ENCODE results near the gene ZNF774. TPM values are rescaled to one million over a fixed set of nuclear protein-coding genes. Genes with fewer than 3 reads are reported as not detected.

ZNF774 gene
- total and polyA plus RNA-seq, 2 of the 8 experiments (the other 6 are each of a cell fraction or from before 2014, with no cell fraction given) = 0.82 to 2.6 TPM

DNA sequence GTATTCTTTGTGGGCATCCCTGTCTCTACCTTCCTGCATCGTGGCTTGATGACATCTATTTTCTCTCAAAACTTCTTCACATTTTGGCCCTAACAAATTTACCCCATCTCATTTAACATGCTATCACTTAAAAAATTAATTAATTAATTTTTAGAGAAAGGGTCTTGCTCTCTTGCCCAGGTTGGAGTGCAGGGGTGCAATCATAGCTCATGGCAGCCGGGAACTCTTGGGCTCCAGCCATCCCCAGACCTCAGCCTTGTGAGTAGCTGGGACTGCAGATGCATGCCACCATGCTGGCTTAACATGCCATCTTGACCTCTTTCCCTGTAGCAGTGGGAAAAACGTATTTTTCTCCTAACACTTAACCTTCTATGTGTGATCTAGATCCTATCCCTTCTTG, 56.6 kb downstream of the ZNF774 start:
- Histone ChIP-seq H2BK120ac (replicated peaks; ENCODE audit: low read depth, low read length) (no peak overlapping the region), H3K4ac (replicated peaks; ENCODE audit: insufficient read length, low read depth, low read length) (no peak overlapping the region), H2AFZ (ENCODE audit: low read length) (no peak overlapping the region), H3K9ac (replicated peaks in 1 of 4; ENCODE audit: extremely low read depth in 1 of 4, low read depth in 3 of 4, low read length in 3 of 4) (no peak overlapping the region), H3K23ac (ENCODE audit: insufficient read length) (no peak overlapping the region), H3K27ac (ENCODE audit: low read depth, low read length) (no peak overlapping the region), H3K18ac (ENCODE audit: extremely low read depth, low read length) (no peak overlapping the region), H4K91ac (replicated peaks; ENCODE audit: insufficient read length, low read length) (no peak overlapping the region), H3K4me1 (replicated peaks in 1 of 4; ENCODE audit: control insufficient read depth in 3 of 4, insufficient read depth in 4 of 4, low read length in 3 of 4) (peaks cover 12 to 28% (median 17%) of the 10 kb centered on the region in 4 experiments), H3K4me2 (ENCODE audit: insufficient read depth in 1 of 2, low read depth in 2 of 2, low read length in 2 of 2) (no peak overlapping the region), H3K23me2 (ENCODE audit: low read depth, low read length) (no peaks in the 10 kb centered on the region), H2BK20ac (ENCODE audit: low read length) (no peak overlapping the region), H2BK5ac (ENCODE audit: low read depth, low read length) (no peak overlapping the region), H3K79me1 (ENCODE audit: low read depth, low read length) (no peaks in the 10 kb centered on the region), H3K4me3 (ENCODE audit: extremely low read depth in 1 of 4, insufficient read depth in 2 of 4, low read depth in 3 of 4, low read length in 4 of 4) (no peak overlapping the region), H3K14ac (ENCODE audit: insufficient read length) (no peak overlapping the region), H2BK15ac (ENCODE audit: low read length) (no peak overlapping the region), H3K79me2 (ENCODE audit: control insufficient read depth in 1 of 2, insufficient read depth in 2 of 2, low read length in 2 of 2) (peaks cover 5 to 74% of the 10 kb centered on the region in 2 experiments), H3K56ac (replicated peaks; ENCODE audit: insufficient read length, low read depth, low read length) (no peak overlapping the region), H4K20me1 (replicated peaks in 1 of 2; ENCODE audit: control insufficient read depth in 1 of 2, insufficient read depth in 2 of 2, low read length in 2 of 2) (no peaks in the 10 kb centered on the region), H4K8ac (ENCODE audit: extremely low read depth, insufficient read depth, low read length) (no peak overlapping the region), H2AK5ac (ENCODE audit: low read depth, low read length) (peak overlapping the region; percentile 78; the same call in 1 of the 2 replicates), H4K5ac (ENCODE audit: insufficient read length, low read depth, low read length) (no peak overlapping the region), H2BK12ac (ENCODE audit: low read depth, low read length) (no peak overlapping the region), H3K36me3 (ENCODE audit: control insufficient read depth in 2 of 4, insufficient read depth in 4 of 4, low read length in 3 of 4) (no peaks in the 10 kb centered on the region), H3K9me3 (ENCODE audit: insufficient read depth in 2 of 2, low read depth in 1 of 2, low read length in 1 of 2) (peaks cover 0 to 2% of the 10 kb centered on the region in 2 experiments; a peak in 1 of 4 replicates), H3K27me3 (replicated peaks in 1 of 4; ENCODE audit: control insufficient read depth in 3 of 4, extremely low read depth in 1 of 4, insufficient read depth in 3 of 4, low read length in 3 of 4) (no peaks in the 10 kb centered on the region)
- ChIA-PET POLR2A (ENCODE audit: partially characterized antibody) (interaction anchor here (0.5 kb wide), 1 partner anchor 56 kb away, joined by 3 read pairs; no protein-coding TSS in a partner anchor), CTCF (ENCODE audit: partially characterized antibody) (interaction anchor here (0.9 to 1.3 kb wide), 2 partner anchors 35 to 89 kb away, joined by 3 read pairs; no protein-coding TSS in a partner anchor)
- TF ChIP-seq GTF2F1 (IDR thresholded peaks at IDR 0.05; ENCODE audit: borderline replicate concordance, low read depth, low read length) = no peak
- no peak for TF ChIP-seq SRF (IDR thresholded peaks at IDR 0.05; ENCODE audit: low read depth, low read length)
- TF ChIP-seq POLR2A (IDR thresholded peaks at IDR 0.05; ENCODE audit: control extremely low read depth in 1 of 2, low read depth in 2 of 2, low read length in 2 of 2) = no peak
- no peak for TF ChIP-seq CTBP2 (IDR thresholded peaks at IDR 0.05; ENCODE audit: borderline replicate concordance, insufficient read depth, insufficient read length, low read length)
- no peak for TF ChIP-seq RXRA (IDR thresholded peaks at IDR 0.05; ENCODE audit: insufficient read depth, low read depth, low read length)
- TF ChIP-seq RNF2 (IDR thresholded peaks at IDR 0.05; ENCODE audit: borderline replicate concordance, low read depth, low read length, missing control alignments, poor library complexity, severe bottlenecking) = no peak
- no peak for TF ChIP-seq EP300 (IDR thresholded peaks at IDR 0.05; ENCODE audit: borderline replicate concordance in 1 of 2, low read depth in 2 of 2, low read length in 2 of 2)
- TF ChIP-seq SIN3A (conservative IDR thresholded peaks at IDR 0.05 in 1 of 2, IDR thresholded peaks at IDR 0.05 in 1 of 2; ENCODE audit: low read depth in 1 of 2, low read length in 2 of 2) = no peak
- 84% methylated on average over 3 of the region's 3 CpGs; no CpG with 5 or more reads in 1 of the 2 experiments for WGBS, 2 experiments (ENCODE audit: extremely low coverage in 1 of 2, insufficient coverage in 1 of 2, insufficient read length in 1 of 2, insufficient replicate concordance in 2 of 2, low coverage in 1 of 2, low lambda C conversion rate in 2 of 2, missing lambda C conversion rate in 1 of 2)
- no peak for FAIRE-seq
- no peak for DNase-seq (ENCODE audit: low read depth in 1 of 2, low spot score in 2 of 2)

Data from H1 (cell line).